K562 (cell line): Measurements from ENCODE around the gene CREB5. TPM values are rescaled to one million over a fixed set of nuclear protein-coding genes. Genes with fewer than 3 reads are reported as not detected.

ENCODE experiments used
- ATAC-seq: fragments of 200-7000 bp; cut with Tn5 transposase; 3 replicates; pipeline ENCODE4 v1.9.1; 2020; ENCODE audit warnings: moderate library complexity
- BruUV-seq: library from RNA; stranded (reverse); fragments of 400-500 nt; replicated peaks from 2 replicates; lab custom pipeline; 2021; lab: Mats Ljungman, UMichigan
- CTCF ChIA-PET: fragments of 300-600 bp; formaldehyde crosslinking; extraction: SDS; loops from one replicate; lab custom pipeline; 2021; ENCODE audit warnings: low intra/inter-chr PET ratio; lab: Yijun Ruan, JAX
- POLR2A ChIA-PET: fragments of 300-600, 350-650 bp; sonication (Branson Sonifier 250); formaldehyde crosslinking; extraction: SDS; loops from one replicate; lab custom pipeline; 2021; ENCODE audit warnings: antibody characterized with exemption, inconsistent platforms; lab: Yijun Ruan, JAX
- DNase-seq, 4 experiments: peaks; one replicate each; pipeline versions ENCODE4 v3.0.0 to v3.0.0-alpha.2; 2011 to 2018; ENCODE audit warnings: low spot score in 3 of 4, mixed read lengths in 3 of 4; ENCODE audit errors: extremely low read depth in 1 of 4
- FAIRE-seq: peaks from 2 replicates; lab custom pipeline; 2011; peaks lifted over from hg19 to GRCh38; lab: Jason Lieb, UNC
- H2AFZ ChIP-seq: 2 replicates; pipeline ENCODE4 v1.6.0; 2011; ENCODE audit warnings: low read depth, low read length, control low read depth, inconsistent platforms
- H3K27ac ChIP-seq: fragments of 200-600 bp; 3 replicates; pipeline ENCODE4 v1.8.0; 2011; ENCODE audit warnings: low read depth, mild to moderate bottlenecking, control low read depth, inconsistent platforms, low read length, moderate library complexity, mixed read lengths; ENCODE audit errors: extremely low read depth
- H3K27me3 ChIP-seq, 2 experiments: fragments of 300-600 bp in 1 of 2; 2 replicates in 1 of 2; 3 replicates in 1 of 2; pipeline versions ENCODE4 v1.6.0 to v1.8.0; 2011; ENCODE audit warnings: inconsistent platforms in 2 of 2, low read length in 2 of 2, mild to moderate bottlenecking in 1 of 2, mixed read lengths in 1 of 2, moderate library complexity in 1 of 2; ENCODE audit not compliant: control insufficient read depth in 2 of 2, insufficient read depth in 2 of 2
- H3K36me3 ChIP-seq: fragments of 300-600 bp; 3 replicates; pipeline ENCODE4 v1.8.0; 2011; ENCODE audit warnings: mild to moderate bottlenecking, low read length, inconsistent platforms; ENCODE audit not compliant: control insufficient read depth, insufficient read depth
- H3K4me1 ChIP-seq, 2 experiments: fragments of 200-600 bp in 1 of 2; replicated peaks in 1 of 2; 2 replicates in 1 of 2; 3 replicates in 1 of 2; pipeline versions ENCODE4 v1.5.1 to v1.8.0; 2011; ENCODE audit warnings: inconsistent platforms in 2 of 2, low read length in 2 of 2, mild to moderate bottlenecking in 1 of 2, mixed read lengths in 1 of 2, moderate library complexity in 1 of 2; ENCODE audit not compliant: control insufficient read depth in 2 of 2, insufficient read depth in 2 of 2
- H3K4me2 ChIP-seq: 2 replicates; pipeline ENCODE4 v1.6.1; 2011; ENCODE audit warnings: low read length, control low read depth, inconsistent platforms, mixed read lengths; ENCODE audit not compliant: insufficient read depth
- H3K4me3 ChIP-seq: fragments of 200-600 bp; sonication (generic), shearing (Covaris generic); 2 replicates; pipeline ENCODE4 v1.5.1; 2016; ENCODE audit warnings: control low read depth, inconsistent platforms
- H3K79me2 ChIP-seq: fragments of 200-600 bp; 3 replicates; pipeline ENCODE4 v1.8.0; 2011; ENCODE audit warnings: low read length, inconsistent platforms; ENCODE audit not compliant: control insufficient read depth, insufficient read depth
- H3K9ac ChIP-seq, 2 experiments: 2 replicates each; pipeline versions ENCODE4 v1.6.0 to v1.6.1; 2011; ENCODE audit warnings: low read depth in 2 of 2, low read length in 2 of 2, control low read depth in 1 of 2, inconsistent platforms in 1 of 2, mild to moderate bottlenecking in 1 of 2, mixed read lengths in 1 of 2; ENCODE audit not compliant: insufficient read depth in 1 of 2
- H3K9me1 ChIP-seq: one replicate; pipeline ENCODE4 v1.6.0; 2011; ENCODE audit warnings: inconsistent platforms, mild to moderate bottlenecking, low read length, moderate library complexity; ENCODE audit not compliant: control insufficient read depth, insufficient read depth
- H3K9me3 ChIP-seq: replicated peaks from 2 replicates; pipeline ENCODE4 v1.5.1; 2011; ENCODE audit warnings: low read depth, low read length, inconsistent platforms; ENCODE audit not compliant: control insufficient read depth, insufficient read depth
- H4K20me1 ChIP-seq: replicated peaks from 2 replicates; pipeline ENCODE4 v1.6.1; 2011; ENCODE audit warnings: low read length, inconsistent platforms, mixed read lengths; ENCODE audit not compliant: control insufficient read depth, insufficient read depth
- MYC ChIP-seq, 2 experiments: fragments of 250-450 bp in 1 of 2; sonication (Bioruptor Pico) in 1 of 2; IDR thresholded peaks; 2 replicates each; pipeline versions ENCODE4 v1.5.1 to v1.6.1; 2012 to 2021; ENCODE audit warnings: low read depth in 2 of 2, borderline replicate concordance in 1 of 2, improper control_type of control experiment in 1 of 2, low read length in 1 of 2, mild to moderate bottlenecking in 1 of 2, moderate library complexity in 1 of 2
- NELFE ChIP-seq: IDR thresholded peaks from 2 replicates; pipeline ENCODE4 v1.6.1; 2011; ENCODE audit warnings: mild to moderate bottlenecking; ENCODE audit not compliant: insufficient read depth, insufficient read length
- NR2F6 ChIP-seq: fragments of 450-650 bp; formaldehyde crosslinking; IDR thresholded peaks from 2 replicates; pipeline ENCODE4 v1.4.0; 2020; ENCODE audit warnings: mild to moderate bottlenecking
- SNIP1 ChIP-seq: fragments of 450-650 bp; IDR thresholded peaks from 2 replicates; pipeline ENCODE4 v1.7.1; 2017; ENCODE audit warnings: low read depth, mild to moderate bottlenecking
- SNRNP70 ChIP-seq: fragments of 200-400 bp; formaldehyde crosslinking; optimal IDR thresholded peaks from 2 replicates; pipeline ENCODE3; 2017; ENCODE audit warnings: low read depth, low read length
- TAF9B ChIP-seq: fragments of 450-650 bp; IDR thresholded peaks from 2 replicates; pipeline ENCODE4 v1.6.1; 2018; ENCODE audit warnings: mild to moderate bottlenecking; ENCODE audit not compliant: partially characterized antibody
- ZNF785 ChIP-seq: fragments of 250-450 bp; sonication (Bioruptor Pico); IDR thresholded peaks from 2 replicates; pipeline ENCODE4 v1.4.0; 2020; ENCODE audit warnings: mild to moderate bottlenecking
- WGBS: fragments of 100-300 bp; shearing (Covaris generic); methylation state at CpG from one replicate; pipeline ENCODE4 v1.1.6; 2016; ENCODE audit warnings: low coverage, mixed read lengths; ENCODE audit not compliant: insufficient coverage; ENCODE audit errors: missing lambda C conversion rate; 5-methylcytosine and 5-hydroxymethylcytosine counted together
- in situ Hi-C: fragments of 300-500 bp; cut with MboI; formaldehyde crosslinking; loops from 4 replicates; pipeline ENCODE4 v1.15.0; 2018; ENCODE audit warnings: inconsistent platforms, mixed read lengths
- intact Hi-C: fragments of 100-400 bp; cut with micrococcal nuclease; formaldehyde crosslinking; loops from 2 replicates; pipeline ENCODE4 v1.14.2; 2022
- polyA plus RNA-seq, 8 experiments: library from polyadenylated mRNA; depleted of rRNA in 4 of 8; stranded (reverse) in 5 of 8; unstranded in 3 of 8; fragments of >200 nt; fragmentation: Nextera tagmentation in 2 of 8; fragmentation: Illumina TruSeq in 1 of 8; extraction: Ambion mirVana in 2 of 8; extraction: Trizol in 1 of 8; gene quantifications; 2 replicates each; pipeline versions ENCODE4 v1.2.1 to v1.2.3, GENCODE V29; 2011 to 2014; ENCODE audit warnings: inconsistent platforms in 1 of 8, missing spikeins in 1 of 8
- total RNA-seq, 7 experiments: library from RNA; depleted of rRNA in 6 of 7; stranded (reverse); fragments of >200 nt in 6 of 7; fragmentation: Illumina TruSeq in 2 of 7; extraction: Trizol in 2 of 7; gene quantifications; 2 replicates each; pipeline versions ENCODE4 v1.2.1 to v1.2.3, GENCODE V29; 2011 to 2021; ENCODE audit warnings: low replicate concordance in 1 of 7

Gene CREB5
- total and polyA plus RNA-seq, 9 of the 15 experiments (the other 6 are each of a cell fraction or from before 2014, with no cell fraction given), result 0.33 to 6.4 (median 1.8) TPM

DNA sequence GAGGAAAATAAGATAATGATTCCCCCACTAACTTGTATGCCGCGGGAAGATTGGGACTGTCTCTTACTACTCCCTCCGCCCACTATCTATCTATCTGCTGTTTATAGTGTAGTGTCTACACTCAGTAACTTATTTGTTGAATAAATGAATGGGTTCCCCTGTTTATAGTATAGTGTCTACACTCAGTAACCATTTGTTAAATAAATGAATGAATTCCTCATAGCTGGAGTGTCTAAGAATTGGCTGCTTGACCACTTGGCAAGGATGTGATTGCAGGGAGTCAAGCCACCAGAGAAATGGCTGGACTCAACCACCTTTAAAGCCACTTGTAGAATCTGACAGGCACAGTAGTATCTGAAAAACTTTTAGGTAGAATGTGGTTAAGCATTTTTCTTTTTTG is 398.7 kb downstream of the CREB5 start:
- TF ChIP-seq ZNF785 (CRISPR knock-in tag), result no peak
- TF ChIP-seq MYC (IDR thresholded peaks at IDR 0.05; ENCODE audit: low read depth, low read length), result no peak
- TF ChIP-seq MYC (CRISPR knock-in tag; IDR thresholded peaks at IDR 0.05; ENCODE audit: borderline replicate concordance, low read depth), result no peak
- no peak for TF ChIP-seq NELFE
- TF ChIP-seq SNIP1, result no peak
- TF ChIP-seq TAF9B, result no peak
- TF ChIP-seq SNRNP70, result no peak
- no peak for TF ChIP-seq NR2F6 (CRISPR knock-in tag)
- TF ChIP-seq, all 486 proteins: peak for 0
- ChIA-PET POLR2A (no interaction called here), CTCF (no interaction called here)
- ATAC-seq (no peak), DNase-seq (no peak), FAIRE-seq (no peak)
- Histone ChIP-seq H3K36me3 (no peaks in the 10 kb centered on the region), H3K27me3 (peaks cover 0 to 4% of the 10 kb centered on the region in 2 experiments; a peak in 1 of 5 replicates), H3K9me3 (no peaks in the 10 kb centered on the region; the same call in 1 of the 2 replicates), H3K4me2 (no peak overlapping the region), H3K4me3 (no peak overlapping the region), H4K20me1 (no peaks in the 10 kb centered on the region; the same call in 1 of the 2 replicates), H3K9ac (no peak overlapping the region), H3K9me1 (no peaks in the 10 kb centered on the region), H3K4me1 (no peaks in the 10 kb centered on the region), H3K79me2 (no peaks in the 10 kb centered on the region), H2AFZ (no peak overlapping the region), H3K27ac (no peak overlapping the region)
- in situ Hi-C loops, result no loop called here
- WGBS, result 6% methylated on average over 3 of the region's 3 CpGs
- intact Hi-C loops, result no loop called here
- BruUV-seq, result no TSS peak
